Fibroblast of peridontal ligament (primary cell): ENCODE results near the gene UMODL1.

Source experiments
- DNase-seq: peaks from one replicate; pipeline ENCODE4 v3.0.0-alpha.2; 2010; ENCODE audit errors: extremely low read depth

UMODL1 gene, protein sequence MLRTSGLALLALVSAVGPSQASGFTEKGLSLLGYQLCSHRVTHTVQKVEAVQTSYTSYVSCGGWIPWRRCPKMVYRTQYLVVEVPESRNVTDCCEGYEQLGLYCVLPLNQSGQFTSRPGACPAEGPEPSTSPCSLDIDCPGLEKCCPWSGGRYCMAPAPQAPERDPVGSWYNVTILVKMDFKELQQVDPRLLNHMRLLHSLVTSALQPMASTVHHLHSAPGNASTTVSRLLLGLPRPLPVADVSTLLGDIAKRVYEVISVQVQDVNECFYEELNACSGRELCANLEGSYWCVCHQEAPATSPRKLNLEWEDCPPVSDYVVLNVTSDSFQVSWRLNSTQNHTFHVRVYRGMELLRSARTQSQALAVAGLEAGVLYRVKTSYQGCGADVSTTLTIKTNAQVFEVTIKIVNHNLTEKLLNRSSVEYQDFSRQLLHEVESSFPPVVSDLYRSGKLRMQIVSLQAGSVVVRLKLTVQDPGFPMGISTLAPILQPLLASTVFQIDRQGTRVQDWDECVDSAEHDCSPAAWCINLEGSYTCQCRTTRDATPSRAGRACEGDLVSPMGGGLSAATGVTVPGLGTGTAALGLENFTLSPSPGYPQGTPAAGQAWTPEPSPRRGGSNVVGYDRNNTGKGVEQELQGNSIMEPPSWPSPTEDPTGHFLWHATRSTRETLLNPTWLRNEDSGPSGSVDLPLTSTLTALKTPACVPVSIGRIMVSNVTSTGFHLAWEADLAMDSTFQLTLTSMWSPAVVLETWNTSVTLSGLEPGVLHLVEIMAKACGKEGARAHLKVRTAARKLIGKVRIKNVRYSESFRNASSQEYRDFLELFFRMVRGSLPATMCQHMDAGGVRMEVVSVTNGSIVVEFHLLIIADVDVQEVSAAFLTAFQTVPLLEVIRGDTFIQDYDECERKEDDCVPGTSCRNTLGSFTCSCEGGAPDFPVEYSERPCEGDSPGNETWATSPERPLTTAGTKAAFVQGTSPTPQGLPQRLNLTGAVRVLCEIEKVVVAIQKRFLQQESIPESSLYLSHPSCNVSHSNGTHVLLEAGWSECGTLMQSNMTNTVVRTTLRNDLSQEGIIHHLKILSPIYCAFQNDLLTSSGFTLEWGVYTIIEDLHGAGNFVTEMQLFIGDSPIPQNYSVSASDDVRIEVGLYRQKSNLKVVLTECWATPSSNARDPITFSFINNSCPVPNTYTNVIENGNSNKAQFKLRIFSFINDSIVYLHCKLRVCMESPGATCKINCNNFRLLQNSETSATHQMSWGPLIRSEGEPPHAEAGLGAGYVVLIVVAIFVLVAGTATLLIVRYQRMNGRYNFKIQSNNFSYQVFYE

GRCh38 chr21:42071146-42071737 is at the start of gene UMODL1:
UMODL1 (plus strand) TSS chr21:42071317; CDS start chr21:42071317, 0 bp downstream.
- no peak for DNase-seq

DNA sequence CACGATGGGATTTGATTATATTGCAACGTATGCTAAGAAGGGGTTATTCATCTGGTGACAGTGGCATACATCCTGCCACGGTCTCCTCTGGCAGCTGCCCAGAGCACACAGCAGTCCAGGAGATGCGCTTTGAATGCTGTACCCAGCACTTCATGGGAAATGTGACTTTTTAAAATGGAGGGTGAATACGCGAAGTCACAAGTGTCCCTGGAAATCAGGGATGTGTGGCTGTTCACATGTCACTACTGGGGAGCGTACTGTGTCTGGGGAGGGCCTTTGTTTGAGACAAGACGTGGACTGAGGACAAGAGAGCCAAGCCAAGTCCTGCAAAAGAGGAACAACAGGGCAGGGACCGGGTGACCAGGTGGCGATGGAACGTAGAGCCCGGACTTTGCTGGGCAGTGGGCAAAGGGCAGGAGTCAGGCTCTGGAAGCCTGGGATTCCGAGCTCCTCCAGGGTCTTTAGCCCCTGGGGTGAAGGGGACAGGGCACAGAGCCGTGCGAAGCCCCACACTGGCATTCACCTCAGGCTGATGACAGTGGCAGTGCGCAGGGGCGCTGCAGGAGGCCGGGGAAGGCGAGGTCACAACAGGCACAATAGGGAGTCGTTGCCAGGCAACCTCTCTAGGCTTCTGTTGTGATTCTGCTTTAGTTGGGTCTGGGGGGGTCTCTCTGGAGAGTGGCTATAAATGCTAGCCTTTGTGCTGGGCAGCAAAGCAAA is 49.6 kb upstream of the UMODL1 start:
- DNase-seq, result no peak

- no peak for DNase-seq
These were observed 49.1 kb upstream of the UMODL1 start for GRCh38 chr21:42022091-42022430.

- DNase-seq, result no peak
These were observed 48.2 kb upstream of the UMODL1 start for GRCh38 chr21:42022906-42023305.

DNA sequence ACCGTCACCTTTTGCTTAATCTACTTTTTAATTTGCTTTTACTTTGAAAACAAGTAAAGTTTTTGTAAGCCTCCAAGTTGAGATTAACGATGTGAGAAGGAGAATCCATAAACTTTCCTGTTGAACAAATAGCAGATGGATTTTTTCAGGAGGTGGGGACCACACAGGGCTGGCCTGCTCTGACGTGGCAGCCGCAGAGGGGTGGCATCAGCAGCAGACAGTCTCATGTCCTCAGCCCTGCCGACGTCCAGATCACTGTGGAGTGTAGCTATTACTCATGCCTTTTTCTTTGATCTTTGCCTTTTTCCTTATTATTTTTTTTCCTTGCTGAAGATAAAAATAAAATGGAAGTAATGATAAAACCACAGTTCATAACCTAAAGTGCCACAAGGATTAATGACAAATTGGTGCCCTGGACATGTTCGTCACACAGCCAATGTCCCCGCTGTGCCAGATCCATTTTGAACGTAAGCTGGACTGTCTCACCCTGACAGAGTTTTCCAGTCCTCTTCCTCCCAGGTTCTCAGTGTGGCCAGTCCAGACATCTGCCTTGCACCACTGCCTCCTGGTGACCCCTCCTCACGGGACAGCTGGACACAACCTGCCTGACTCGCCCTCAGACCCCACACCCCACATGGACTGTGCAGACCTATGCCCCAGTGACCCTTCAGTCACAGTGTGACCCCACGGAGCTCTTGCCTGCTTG is 45.6 kb upstream of the UMODL1 start:
- no peak for DNase-seq

GRCh38 chr21:42026082-42026435 is 45.1 kb upstream of the UMODL1 start:
- DNase-seq, result no peak

- DNase-seq, result no peak
These were observed 43.9 kb upstream of the UMODL1 start for GRCh38 chr21:42027085-42027821.

DNA sequence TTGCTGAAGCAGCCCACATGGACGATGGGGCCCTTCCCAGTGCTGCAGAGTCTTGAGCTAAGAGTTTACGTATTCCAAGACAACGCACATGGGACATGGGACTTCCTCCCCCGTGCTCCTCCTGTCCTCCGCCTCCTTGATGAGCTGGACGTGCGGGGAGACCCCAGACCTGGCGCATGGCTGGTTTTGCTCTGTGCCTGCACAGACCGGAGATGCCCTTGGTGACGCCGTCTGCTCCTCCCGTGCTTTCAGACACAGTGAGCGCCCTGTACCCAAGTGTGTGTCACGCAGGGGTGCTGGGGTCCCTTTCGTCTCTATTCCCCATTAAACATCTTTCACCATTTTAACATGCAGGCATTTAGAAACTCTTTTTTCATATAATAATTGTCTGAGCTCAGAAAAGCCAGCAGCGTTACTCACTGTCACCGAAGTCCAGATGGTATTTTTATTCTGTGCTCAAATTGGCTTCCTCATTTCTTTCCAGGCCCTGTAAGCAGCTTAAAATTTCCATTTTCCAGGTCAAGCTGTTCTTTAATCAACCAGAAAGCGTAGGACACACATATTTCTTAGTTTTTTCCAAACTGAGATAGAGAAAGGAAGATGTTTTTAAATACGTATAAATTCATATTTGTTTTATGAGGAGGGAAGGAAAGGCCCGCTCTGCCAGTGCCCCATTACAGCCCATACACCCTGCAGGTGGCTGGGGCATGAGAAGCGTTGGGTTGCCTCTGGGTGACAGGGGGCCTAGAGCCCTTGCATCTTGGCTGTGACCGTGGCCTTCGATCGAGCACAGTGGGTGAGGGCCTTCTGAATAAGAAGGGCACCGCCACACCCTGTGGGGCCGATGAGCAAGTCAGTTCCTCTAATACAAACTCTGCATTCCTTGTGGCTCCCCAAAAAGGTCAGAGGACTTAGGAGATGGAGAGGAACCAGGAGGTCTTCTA is 43.0 kb upstream of the UMODL1 start:
- DNase-seq, result no peak

- no peak for DNase-seq
These were observed 42.2 kb upstream of the UMODL1 start for GRCh38 chr21:42028766-42029425.

GRCh38 chr21:42030311-42030710 is 40.8 kb upstream of the UMODL1 start:
- no peak for DNase-seq

DNA sequence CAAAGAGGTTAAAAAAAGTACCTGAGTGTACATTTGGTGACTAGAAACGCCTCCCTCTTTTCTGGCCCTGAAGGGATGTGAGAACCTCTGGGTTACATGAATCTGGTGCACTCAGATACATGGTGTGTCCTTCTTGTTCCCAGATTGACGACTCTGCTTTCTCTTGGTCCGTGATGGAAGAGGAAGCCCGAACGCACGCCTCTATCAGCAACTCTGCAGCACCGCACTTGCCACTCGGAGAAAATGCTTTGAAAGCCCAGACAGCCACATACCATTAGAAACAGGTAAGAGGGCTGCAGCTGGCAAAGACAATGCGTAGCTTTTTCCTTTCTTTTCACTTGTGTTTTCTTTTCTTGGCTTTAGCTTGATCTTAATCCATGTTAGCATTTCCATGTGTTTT is 39.9 kb upstream of the UMODL1 start:
- DNase-seq, result no peak

- DNase-seq, result no peak
These were observed 39.3 kb upstream of the UMODL1 start for GRCh38 chr21:42031816-42032215.

- no peak for DNase-seq
These were observed 38.9 kb upstream of the UMODL1 start for GRCh38 chr21:42032266-42032665.

GRCh38 chr21:42032968-42033367 is 38.1 kb upstream of the UMODL1 start:
- no peak for DNase-seq

DNA sequence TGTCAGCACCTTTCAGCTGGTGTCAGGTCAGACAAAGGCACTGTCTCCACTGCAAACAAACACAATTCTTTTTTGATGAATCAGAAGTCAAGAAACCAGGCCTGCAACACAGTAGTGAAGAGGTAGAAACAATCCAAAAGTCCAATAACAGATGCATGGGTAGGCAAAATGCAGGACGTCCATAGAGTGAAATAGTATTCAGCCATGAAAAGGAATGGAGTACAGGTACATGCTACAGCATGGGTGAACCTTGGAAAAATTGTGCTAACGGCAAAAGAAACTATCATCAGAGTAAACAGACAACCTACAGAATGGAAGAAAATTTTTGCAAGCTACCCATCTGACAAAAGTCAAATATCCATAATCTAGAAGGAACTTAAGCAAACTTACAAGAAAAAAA is 34.8 kb upstream of the UMODL1 start:
- DNase-seq, result no peak

- DNase-seq, result no peak
These were observed 33.6 kb upstream of the UMODL1 start for GRCh38 chr21:42037516-42037915.

GRCh38 chr21:42037943-42038342 is 33.2 kb upstream of the UMODL1 start:
- no peak for DNase-seq

DNA sequence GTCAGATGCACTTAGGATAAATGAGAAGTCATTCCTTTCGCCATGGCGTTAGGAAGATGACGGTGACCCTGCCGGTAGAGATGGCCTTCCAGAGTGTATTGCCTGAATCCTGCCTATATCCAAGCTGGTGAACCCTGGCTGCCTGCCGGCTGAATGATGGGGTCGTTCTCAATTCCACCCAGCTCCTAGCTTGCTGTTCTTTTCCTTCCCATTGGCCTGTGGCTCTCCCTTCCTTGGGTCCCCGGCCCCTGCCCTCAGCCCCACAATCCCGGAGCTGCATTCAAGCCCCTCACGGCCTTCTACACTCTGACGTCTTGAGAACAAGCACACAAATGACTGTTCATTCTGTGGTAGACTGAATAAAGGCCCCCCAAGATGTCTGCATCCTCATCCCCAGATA is 32.7 kb upstream of the UMODL1 start:
- DNase-seq, result no peak
